ENCODE data around the gene RCOR3. TPM values are rescaled to one million over a fixed set of nuclear protein-coding genes. Genes with fewer than 3 reads are reported as not detected.

Gene RCOR3
- total RNA-seq, 1 donor from 2014 or later, result 7.6 TPM

GRCh38 chr1:211279340-211279739 lies 20.2 kb downstream of the RCOR3 start:
- Histone ChIP-seq H3K27me3 (ENCODE audit: control insufficient read depth, insufficient read depth, low read length) (no peaks in the 10 kb centered on the region), H3K4me3 (ENCODE audit: low read depth, low read length) (no peak overlapping the region), H3K36me3 (ENCODE audit: control insufficient read depth, insufficient read depth, low read length) (no peaks in the 10 kb centered on the region)
- no peak for DNase-seq (ENCODE audit: low read depth)
- no peak for TF ChIP-seq CTCF (IDR thresholded peaks at IDR 0.05; ENCODE audit: insufficient read depth, low read length, severe bottlenecking)
- no peak for FAIRE-seq

DNA sequence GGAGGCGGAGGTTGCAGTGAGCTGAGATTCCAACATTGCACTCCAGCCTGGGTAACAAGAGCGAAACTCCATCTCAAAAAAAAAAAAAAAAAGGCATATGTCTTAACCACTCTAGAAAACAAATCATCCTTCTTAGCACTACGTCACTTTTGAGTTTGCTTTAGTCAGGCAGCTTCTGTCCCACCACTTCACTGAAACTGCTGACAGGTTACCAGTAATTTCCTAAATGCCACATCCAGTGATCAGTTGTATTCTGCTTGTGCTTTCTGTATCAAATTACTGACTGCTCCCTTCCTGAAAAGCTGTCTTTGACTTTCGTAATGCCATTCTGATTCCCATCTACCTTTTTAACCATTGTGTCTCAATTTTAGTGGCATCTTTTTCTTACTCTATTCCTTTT lies 21.7 kb downstream of the RCOR3 start:
- H3K36me3 ChIP-seq (ENCODE audit: control insufficient read depth, insufficient read depth, low read length), result no peaks in the 10 kb centered on the region
- DNase-seq (ENCODE audit: low read depth) (no peak), FAIRE-seq (no peak)
- H3K27me3 ChIP-seq (ENCODE audit: control insufficient read depth, insufficient read depth, low read length), result no peaks in the 10 kb centered on the region
- TF ChIP-seq CTCF (IDR thresholded peaks at IDR 0.05; ENCODE audit: insufficient read depth, low read length, severe bottlenecking), result no peak
- H3K4me3 ChIP-seq (ENCODE audit: low read depth, low read length), result no peak overlapping the region

DNA sequence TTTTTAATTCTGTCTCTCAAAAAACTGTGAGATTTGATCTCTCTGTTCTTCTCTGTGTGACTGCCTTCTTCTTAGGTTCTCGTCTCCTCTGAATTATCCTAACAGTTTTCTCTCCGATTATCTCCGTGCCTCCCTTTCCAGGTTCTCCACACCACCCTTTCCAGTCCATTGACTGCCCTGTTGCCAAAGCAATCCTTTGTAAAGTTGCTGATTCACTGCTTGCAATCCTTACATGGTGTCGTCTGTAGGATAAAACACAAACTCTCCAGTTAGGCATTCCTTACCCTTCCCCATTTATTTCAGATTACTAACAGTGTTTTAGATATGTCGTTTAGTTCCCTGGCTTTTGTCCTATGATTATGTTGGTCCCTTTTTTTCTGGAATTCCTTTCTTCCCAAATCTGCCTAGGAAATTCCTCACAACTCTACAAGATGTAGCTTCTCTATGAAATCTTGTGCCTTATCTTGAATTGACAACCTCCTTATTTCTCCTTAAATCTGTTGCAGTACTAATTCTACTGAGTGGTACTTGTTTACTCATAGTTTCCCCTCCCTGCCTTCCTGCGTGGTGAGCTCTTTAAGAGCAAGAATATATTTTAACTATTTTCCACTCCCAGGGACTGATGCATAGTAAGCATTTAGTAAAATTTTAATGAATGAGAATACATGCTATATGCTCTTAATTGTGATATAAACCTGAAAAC lies 22.3 kb downstream of the RCOR3 start:
- H3K4me3 ChIP-seq (ENCODE audit: low read depth, low read length), result no peak overlapping the region
- no peak for DNase-seq (ENCODE audit: low read depth)
- no peak for FAIRE-seq
- H3K36me3 ChIP-seq (ENCODE audit: control insufficient read depth, insufficient read depth, low read length), result no peaks in the 10 kb centered on the region
- TF ChIP-seq CTCF (IDR thresholded peaks at IDR 0.05; ENCODE audit: insufficient read depth, low read length, severe bottlenecking), result no peak
- H3K27me3 ChIP-seq (ENCODE audit: control insufficient read depth, insufficient read depth, low read length), result no peaks in the 10 kb centered on the region

DNA sequence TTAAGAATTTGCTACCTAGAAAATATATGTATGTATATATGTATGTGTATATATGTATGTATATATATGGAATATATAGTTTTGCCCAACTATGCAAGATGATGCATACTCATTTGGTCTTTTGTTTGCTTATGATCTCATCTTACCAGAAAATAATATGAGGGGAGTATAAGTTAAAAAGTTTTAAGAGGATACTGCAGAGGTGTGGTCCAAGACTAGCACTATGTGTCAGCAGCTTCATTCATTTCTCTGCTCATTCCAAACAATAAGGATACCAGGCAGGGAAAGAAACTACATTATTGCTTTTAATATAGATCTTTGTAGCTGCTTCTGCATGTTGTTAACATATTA lies 22.8 kb downstream of the RCOR3 start:
- no peak for DNase-seq (ENCODE audit: low read depth)
- no peaks in the 10 kb centered on the region for H3K27me3 ChIP-seq (ENCODE audit: control insufficient read depth, insufficient read depth, low read length)
- no peak for FAIRE-seq
- H3K36me3 ChIP-seq (ENCODE audit: control insufficient read depth, insufficient read depth, low read length), result no peaks in the 10 kb centered on the region
- H3K4me3 ChIP-seq (ENCODE audit: low read depth, low read length), result no peak overlapping the region
- TF ChIP-seq CTCF (IDR thresholded peaks at IDR 0.05; ENCODE audit: insufficient read depth, low read length, severe bottlenecking), result no peak

DNA sequence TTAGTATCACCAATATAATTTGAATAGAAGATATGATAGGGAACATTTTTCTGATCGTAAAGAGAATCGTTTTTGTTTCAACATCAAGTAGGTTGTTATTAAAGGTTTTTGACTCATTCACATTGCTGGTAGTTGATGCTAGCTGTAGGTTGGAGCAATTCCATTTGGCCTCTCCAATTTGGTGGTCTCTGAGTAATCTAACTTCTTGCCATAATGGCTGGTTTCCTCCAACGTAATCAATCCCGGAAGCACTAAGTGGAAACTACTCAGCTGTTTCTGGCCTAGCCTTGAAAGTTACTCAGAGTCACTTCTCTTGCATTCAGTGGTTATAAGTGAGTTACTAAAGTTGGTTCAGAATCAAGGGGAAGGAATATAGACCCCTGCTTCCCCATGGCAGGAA lies 26.0 kb downstream of the RCOR3 start:
- peaks cover 5% of the 10 kb centered on the region for H3K36me3 ChIP-seq (ENCODE audit: control insufficient read depth, insufficient read depth, low read length)
- no peak for DNase-seq (ENCODE audit: low read depth)
- no peak for TF ChIP-seq CTCF (IDR thresholded peaks at IDR 0.05; ENCODE audit: insufficient read depth, low read length, severe bottlenecking)
- FAIRE-seq, result no peak
- no peak overlapping the region for H3K4me3 ChIP-seq (ENCODE audit: low read depth, low read length)
- no peaks in the 10 kb centered on the region for H3K27me3 ChIP-seq (ENCODE audit: control insufficient read depth, insufficient read depth, low read length)

DNA sequence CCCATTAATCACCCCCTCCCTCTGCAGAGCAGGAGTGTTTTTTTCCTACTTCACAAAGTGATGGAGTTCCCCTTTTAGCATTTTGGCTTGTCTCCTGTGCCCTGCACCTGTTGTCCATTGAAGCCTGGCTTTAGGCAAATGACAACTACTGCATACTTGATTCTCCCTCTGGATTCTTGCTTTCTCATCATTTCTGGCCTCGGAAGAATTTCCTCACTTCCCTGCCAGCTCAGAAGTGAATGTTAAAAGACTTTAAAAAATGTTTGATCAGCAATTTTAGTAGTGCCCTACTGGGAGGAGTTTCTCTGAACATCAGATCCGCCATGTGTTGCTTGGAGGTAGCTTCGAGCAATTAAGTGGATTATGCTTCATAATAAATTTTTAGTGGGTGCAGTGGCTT lies 28.1 kb downstream of the RCOR3 start:
- no peak for TF ChIP-seq CTCF (IDR thresholded peaks at IDR 0.05; ENCODE audit: insufficient read depth, low read length, severe bottlenecking)
- Histone ChIP-seq H3K4me3 (ENCODE audit: low read depth, low read length) (no peak overlapping the region), H3K36me3 (ENCODE audit: control insufficient read depth, insufficient read depth, low read length) (peaks cover 5% of the 10 kb centered on the region), H3K27me3 (ENCODE audit: control insufficient read depth, insufficient read depth, low read length) (no peaks in the 10 kb centered on the region)
- DNase-seq (ENCODE audit: low read depth) (no peak), FAIRE-seq (no peak)
